H9 (cell line): ENCODE results near the gene CD72. TPM values are rescaled to one million over a fixed set of nuclear protein-coding genes. Genes with fewer than 3 reads are reported as not detected.

Source experiments
- DNase-seq: peaks from one replicate; pipeline ENCODE4 v3.0.0-alpha.2; 2017
- H2AFZ ChIP-seq: one replicate; pipeline ENCODE4 v1.6.1; 2013; ENCODE audit warnings: mild to moderate bottlenecking, low read length, control low read depth, moderate library complexity
- H2AK5ac ChIP-seq: 2 replicates; pipeline ENCODE4 v1.6.1; 2013; ENCODE audit warnings: low read length, control low read depth, mixed read lengths; ENCODE audit not compliant: insufficient read length
- H2BK120ac ChIP-seq: one replicate; pipeline ENCODE4 v1.6.1; 2013; ENCODE audit warnings: low read depth, mild to moderate bottlenecking, low read length, control low read depth, inconsistent platforms; ENCODE audit not compliant: poor library complexity, severe bottlenecking
- H2BK12ac ChIP-seq: 2 replicates; pipeline ENCODE4 v1.6.1; 2013; ENCODE audit warnings: low read length, control low read depth, mixed read lengths, low read depth; ENCODE audit not compliant: insufficient read length
- H2BK15ac ChIP-seq: 2 replicates; pipeline ENCODE4 v1.6.1; 2013; ENCODE audit warnings: low read depth, low read length, control low read depth
- H2BK20ac ChIP-seq: one replicate; pipeline ENCODE4 v1.6.1; 2013; ENCODE audit warnings: low read depth, mild to moderate bottlenecking, low read length, control low read depth, inconsistent platforms; ENCODE audit not compliant: poor library complexity, severe bottlenecking
- H2BK5ac ChIP-seq: 2 replicates; pipeline ENCODE4 v1.6.1; 2013; ENCODE audit warnings: low read length, control low read depth, mixed read lengths; ENCODE audit not compliant: insufficient read length
- H3K14ac ChIP-seq: 2 replicates; pipeline ENCODE4 v1.6.1; 2013; ENCODE audit warnings: low read length, control low read depth; ENCODE audit not compliant: insufficient read depth
- H3K18ac ChIP-seq: 2 replicates; pipeline ENCODE4 v1.6.1; 2013; ENCODE audit warnings: low read depth, mild to moderate bottlenecking, mixed read lengths, low read length, control low read depth; ENCODE audit not compliant: insufficient read length
- H3K23ac ChIP-seq: 2 replicates; pipeline ENCODE4 v1.6.1; 2013; ENCODE audit warnings: low read length, control low read depth, mixed read lengths, low read depth; ENCODE audit not compliant: insufficient read length
- H3K23me2 ChIP-seq: 2 replicates; pipeline ENCODE4 v1.6.1; 2013; ENCODE audit warnings: low read depth, mild to moderate bottlenecking, mixed read lengths, low read length, control low read depth; ENCODE audit not compliant: insufficient read length, poor library complexity, severe bottlenecking
- H3K27ac ChIP-seq: 2 replicates; pipeline ENCODE4 v1.5.1; 2013; ENCODE audit warnings: low read length, control low read depth, mixed read lengths, low read depth; ENCODE audit not compliant: insufficient read length
- H3K27me3 ChIP-seq: 2 replicates; pipeline ENCODE4 v1.6.1; 2013; ENCODE audit warnings: low read length, control low read depth, inconsistent platforms; ENCODE audit not compliant: insufficient read depth
- H3K4ac ChIP-seq: 2 replicates; pipeline ENCODE4 v1.6.1; 2013; ENCODE audit warnings: low read depth, mild to moderate bottlenecking, control low read depth, inconsistent platforms, low read length, moderate library complexity
- H3K4me1 ChIP-seq: 2 replicates; pipeline ENCODE4 v1.6.1; 2013; ENCODE audit warnings: low read length, control low read depth, inconsistent platforms; ENCODE audit not compliant: insufficient read depth
- H3K4me2 ChIP-seq: 2 replicates; pipeline ENCODE4 v1.6.1; 2013; ENCODE audit warnings: low read length, control low read depth, mixed read lengths; ENCODE audit not compliant: insufficient read length, insufficient read depth
- H3K56ac ChIP-seq: 2 replicates; pipeline ENCODE4 v1.6.1; 2013; ENCODE audit warnings: low read depth, mild to moderate bottlenecking, mixed read lengths, low read length, control low read depth; ENCODE audit not compliant: insufficient read length
- H3K79me1 ChIP-seq: 2 replicates; pipeline ENCODE4 v1.6.1; 2013; ENCODE audit warnings: low read depth, mild to moderate bottlenecking, moderate library complexity, low read length, control low read depth, inconsistent platforms; ENCODE audit not compliant: insufficient read depth, poor library complexity, severe bottlenecking
- H3K79me2 ChIP-seq: 2 replicates; pipeline ENCODE4 v1.6.1; 2013; ENCODE audit warnings: low read length, control low read depth, inconsistent platforms; ENCODE audit not compliant: insufficient read depth
- H3K9ac ChIP-seq: 2 replicates; pipeline ENCODE4 v1.6.1; 2013; ENCODE audit warnings: low read length, control low read depth, mixed read lengths; ENCODE audit not compliant: insufficient read length; ENCODE audit errors: extremely low read depth
- H3K9me3 ChIP-seq: one replicate; pipeline ENCODE4 v1.6.1; 2013; ENCODE audit warnings: low read depth, low read length, inconsistent platforms; ENCODE audit not compliant: control insufficient read depth
- H3T11ph ChIP-seq: one replicate; pipeline ENCODE4 v1.6.1; 2013; ENCODE audit warnings: mild to moderate bottlenecking, low read length, control low read depth, inconsistent platforms
- H4K20me1 ChIP-seq: one replicate; pipeline ENCODE4 v1.6.1; 2013; ENCODE audit not compliant: control insufficient read depth, insufficient read length, insufficient read depth
- H4K5ac ChIP-seq: 2 replicates; pipeline ENCODE4 v1.6.1; 2013; ENCODE audit warnings: low read depth, mild to moderate bottlenecking, mixed read lengths, low read length, control low read depth; ENCODE audit not compliant: insufficient read length
- H4K8ac ChIP-seq: replicated peaks from 2 replicates; pipeline ENCODE4 v1.6.1; 2013; ENCODE audit warnings: low read length, control low read depth, mixed read lengths, low read depth; ENCODE audit not compliant: insufficient read length
- H4K91ac ChIP-seq: 2 replicates; pipeline ENCODE4 v1.6.1; 2013; ENCODE audit warnings: low read depth, mild to moderate bottlenecking, moderate library complexity, mixed read lengths, low read length, control low read depth; ENCODE audit not compliant: insufficient read length
- H3K27ac Mint-ChIP-seq, 3 experiments: 2 replicates in 2 of 3; 3 replicates in 1 of 3; pipeline ENCODE4 v1.8.0; 2020 to 2021; ENCODE audit warnings: mixed read lengths in 3 of 3, mild to moderate bottlenecking in 1 of 3, moderate library complexity in 1 of 3
- H3K27me3 Mint-ChIP-seq: 2 replicates; pipeline ENCODE4 v1.8.0; 2021; ENCODE audit warnings: low read depth, mild to moderate bottlenecking, moderate library complexity, mixed read lengths
- H3K36me3 Mint-ChIP-seq, 3 experiments: 2 replicates in 2 of 3; 3 replicates in 1 of 3; pipeline ENCODE4 v1.8.0; 2020 to 2021; ENCODE audit warnings: low read depth in 3 of 3, mixed read lengths in 3 of 3; ENCODE audit not compliant: insufficient read depth in 1 of 3
- H3K4me1 Mint-ChIP-seq, 2 experiments: 2 replicates each; pipeline ENCODE4 v1.8.0; 2020; ENCODE audit warnings: mixed read lengths in 2 of 2
- H3K4me3 Mint-ChIP-seq, 2 experiments: 2 replicates in 1 of 2; 3 replicates in 1 of 2; pipeline ENCODE4 v1.8.0; 2020 to 2021; ENCODE audit warnings: mild to moderate bottlenecking in 2 of 2, mixed read lengths in 2 of 2, moderate library complexity in 1 of 2
- H3K9me3 Mint-ChIP-seq, 2 experiments: 2 replicates in 1 of 2; 3 replicates in 1 of 2; pipeline ENCODE4 v1.8.0; 2020; ENCODE audit warnings: mild to moderate bottlenecking in 2 of 2, mixed read lengths in 2 of 2, moderate library complexity in 1 of 2
- CTCF ChIP-seq: fragments of 200-600 bp; sonication (generic); conservative IDR thresholded peaks from 3 replicates; pipeline ENCODE4 v1.8.0; 2021; ENCODE audit warnings: antibody characterized with exemption, mild to moderate bottlenecking
- WGBS: extraction: QIAGEN DNeasy Blood & Tissue Kit; methylation state at CpG from one replicate; pipeline ENCODE4 v1.1.7; 2013; ENCODE audit warnings: missing lambda C conversion rate, low lambda C conversion rate, mixed read lengths; ENCODE audit not compliant: insufficient read length; ENCODE audit errors: extremely low coverage; 5-methylcytosine and 5-hydroxymethylcytosine counted together
- total RNA-seq: library from RNA; stranded (reverse); gene quantifications from 2 replicates; pipeline ENCODE4 v1.2.1, GENCODE V29; 2021

CD72 gene
- total RNA-seq, 1 experiment from 2014 or later: 3.9 TPM

GRCh38 chr9:35604578-35605350 lies 13.4 kb downstream of the CD72 start, which contains the start of gene TESK1:
Gene TESK1, plus strand, starts transcription at chr9:35605262. Its CDS starts 358 bp downstream, at chr9:35605620.
- H3K14ac ChIP-seq: peak within 1 kb of the TSS; percentile 43
- no peaks in the 10 kb centered on the region for H3K27me3 ChIP-seq
- DNase-seq: peak; percentile 90
- no peak within 1 kb of the TSS for H4K5ac ChIP-seq
- H3K18ac ChIP-seq: peak within 1 kb of the TSS; percentile 39
- H2BK20ac ChIP-seq: no peak within 1 kb of the TSS
- no peaks in the 10 kb centered on the region for H3K79me1 ChIP-seq
- H2BK15ac ChIP-seq: no peak within 1 kb of the TSS
- TF ChIP-seq CTCF: no peak
- no peak within 1 kb of the TSS for H2BK5ac ChIP-seq
- no peak within 1 kb of the TSS for H3K23ac ChIP-seq
- peaks cover 9 to 24% (median 21%) of the 10 kb centered on the region in 3 experiments; a peak in 6 of 7 replicates for H3K36me3 Mint-ChIP-seq
- H4K20me1 ChIP-seq: no peaks in the 10 kb centered on the region
- peak within 1 kb of the TSS; percentile 97 to 100 (median 98) for H3K27ac Mint-ChIP-seq
- peak within 1 kb of the TSS; percentile 88 for H3K4me2 ChIP-seq
- H3K56ac ChIP-seq: no peak within 1 kb of the TSS
- no CpG with 5 or more reads among the region's 55 CpGs for WGBS
- peak within 1 kb of the TSS; percentile 26 for H3K9ac ChIP-seq
- H3K9me3 Mint-ChIP-seq: no peaks in the 10 kb centered on the region
- H2AK5ac ChIP-seq: no peak within 1 kb of the TSS
- H2BK12ac ChIP-seq: no peak within 1 kb of the TSS
- peaks cover 3% of the 10 kb centered on the region; the same call in 1 of the 2 replicates for H3K27me3 Mint-ChIP-seq
- H2BK120ac ChIP-seq: no peak within 1 kb of the TSS
- H2AFZ ChIP-seq: peak within 1 kb of the TSS; percentile 18
- no peaks in the 10 kb centered on the region for H3K9me3 ChIP-seq
- peak within 1 kb of the TSS; percentile 93 to 97 for H3K4me3 Mint-ChIP-seq
- H4K91ac ChIP-seq: no peak within 1 kb of the TSS
- no peak within 1 kb of the TSS for H3K4ac ChIP-seq
- H3K27ac ChIP-seq: no peak within 1 kb of the TSS
- no peak within 1 kb of the TSS for H4K8ac ChIP-seq
- no peaks in the 10 kb centered on the region; the same call in 1 of the 2 replicates for H3K4me1 ChIP-seq
- H3K23me2 ChIP-seq: peaks cover 15% of the 10 kb centered on the region
- H3T11ph ChIP-seq: no peak within 1 kb of the TSS
- no peaks in the 10 kb centered on the region for H3K79me2 ChIP-seq
- peaks cover 16 to 26% of the 10 kb centered on the region in 2 experiments for H3K4me1 Mint-ChIP-seq
